WTC11 (cell line): Measurements from ENCODE around the gene MRPL20. TPM values are rescaled to one million over a fixed set of nuclear protein-coding genes. Genes with fewer than 3 reads are reported as not detected.

ENCODE experiments used
- ATAC-seq: fragments of 200-7000 bp; cut with Tn5 transposase; 2 replicates; pipeline ENCODE4 v1.10.0; 2021; ENCODE audit warnings: mild to moderate bottlenecking, moderate library complexity
- CTCF ChIA-PET: fragments of 300-600 bp; sonication (Branson Sonifier 250); formaldehyde crosslinking; loops from one replicate; lab custom pipeline; 2021; ENCODE audit warnings: antibody characterized with exemption; lab: Charles Lee
- POLR2A ChIA-PET: fragments of 350-600 bp; sonication (Branson Sonifier 250); formaldehyde crosslinking; loops from one replicate; lab custom pipeline; 2021; ENCODE audit warnings: antibody characterized with exemption; lab: Charles Lee
- DNase-seq: peaks from one replicate; pipeline ENCODE4 v3.0.0; 2021; ENCODE audit warnings: low spot score
- H3K27ac Mint-ChIP-seq: 2 replicates; pipeline ENCODE4 v1.8.0; 2021; ENCODE audit warnings: mixed read lengths
- H3K27me3 Mint-ChIP-seq: 2 replicates; pipeline ENCODE4 v1.8.0; 2021; ENCODE audit warnings: low read depth, mild to moderate bottlenecking, moderate library complexity, mixed read lengths
- H3K36me3 Mint-ChIP-seq: 2 replicates; pipeline ENCODE4 v1.8.0; 2021; ENCODE audit warnings: mixed read lengths
- H3K4me1 Mint-ChIP-seq: 2 replicates; pipeline ENCODE4 v1.8.0; 2022; ENCODE audit warnings: mixed read lengths
- H3K4me3 Mint-ChIP-seq: 2 replicates; pipeline ENCODE4 v1.8.0; 2021; ENCODE audit warnings: mild to moderate bottlenecking, moderate library complexity, mixed read lengths
- H3K9me3 Mint-ChIP-seq: 2 replicates; pipeline ENCODE4 v1.8.0; 2021; ENCODE audit warnings: mixed read lengths
- AFF4 ChIP-seq: sonication (generic); formaldehyde crosslinking; IDR thresholded peaks from 2 replicates; pipeline ENCODE4 v1.8.1; 2023; ENCODE audit warnings: mild to moderate bottlenecking, missing genetic modification reagents, borderline replicate concordance
- ARID4B ChIP-seq: sonication (generic); formaldehyde crosslinking; IDR thresholded peaks from 2 replicates; pipeline ENCODE4 v1.8.0; 2023; ENCODE audit warnings: missing genetic modification reagents, mild to moderate bottlenecking, borderline replicate concordance
- ATF1 ChIP-seq: sonication (generic); formaldehyde crosslinking; IDR thresholded peaks from 2 replicates; pipeline ENCODE4 v1.8.1; 2023; ENCODE audit warnings: mild to moderate bottlenecking, moderate library complexity, missing genetic modification reagents
- ATF2 ChIP-seq: sonication (generic); formaldehyde crosslinking; IDR thresholded peaks from 2 replicates; pipeline ENCODE4 v1.8.1; 2022; ENCODE audit warnings: low read depth, missing genetic modification reagents, borderline replicate concordance
- E2F4 ChIP-seq: sonication (generic); formaldehyde crosslinking; IDR thresholded peaks from 2 replicates; pipeline ENCODE4 v1.8.1; 2022; ENCODE audit warnings: low read depth, mild to moderate bottlenecking, moderate library complexity, missing genetic modification reagents, borderline replicate concordance
- E2F5 ChIP-seq: sonication (generic); formaldehyde crosslinking; IDR thresholded peaks from 2 replicates; pipeline ENCODE4 v1.8.1; 2022; ENCODE audit warnings: mild to moderate bottlenecking, moderate library complexity, missing genetic modification reagents
- EMX1 ChIP-seq: fragments of 250-450 bp; sonication (Bioruptor Pico); IDR thresholded peaks from 2 replicates; pipeline ENCODE4 v1.8.0; 2021; ENCODE audit warnings: mild to moderate bottlenecking
- FOXK1 ChIP-seq: sonication (generic); formaldehyde crosslinking; IDR thresholded peaks from 2 replicates; pipeline ENCODE4 v1.8.0; 2022; ENCODE audit warnings: mild to moderate bottlenecking, moderate library complexity, missing genetic modification reagents
- FOXP1 ChIP-seq: sonication (generic); formaldehyde crosslinking; IDR thresholded peaks from 2 replicates; pipeline ENCODE4 v1.8.0; 2022; ENCODE audit warnings: missing genetic modification reagents, mild to moderate bottlenecking, moderate library complexity, borderline replicate concordance
- GABPB1 ChIP-seq: sonication (generic); formaldehyde crosslinking; IDR thresholded peaks from 2 replicates; pipeline ENCODE4 v1.8.1; 2023; ENCODE audit warnings: mild to moderate bottlenecking, missing genetic modification reagents
- KAT7 ChIP-seq: sonication (generic); formaldehyde crosslinking; IDR thresholded peaks from 2 replicates; pipeline ENCODE4 v1.8.1; 2023; ENCODE audit warnings: missing genetic modification reagents, mild to moderate bottlenecking, borderline replicate concordance
- MXD4 ChIP-seq: fragments of 250-450 bp; sonication (Bioruptor Pico); IDR thresholded peaks from 2 replicates; pipeline ENCODE4 v1.8.0; 2021; ENCODE audit warnings: mild to moderate bottlenecking, moderate library complexity, borderline replicate concordance
- NFATC4 ChIP-seq: fragments of 250-450 bp; sonication (Bioruptor Pico); IDR thresholded peaks from 2 replicates; pipeline ENCODE4 v1.9.0; 2021; ENCODE audit warnings: mild to moderate bottlenecking
- NFE2L1 ChIP-seq: sonication (generic); formaldehyde crosslinking; IDR thresholded peaks from 2 replicates; pipeline ENCODE4 v1.8.1; 2023; ENCODE audit warnings: missing genetic modification reagents
- NR3C1 ChIP-seq: sonication (generic); formaldehyde crosslinking; conservative IDR thresholded peaks from 2 replicates; pipeline ENCODE4 v1.8.1; 2023; ENCODE audit warnings: low read depth, mild to moderate bottlenecking, missing genetic modification reagents
- PRRX2 ChIP-seq: fragments of 250-450 bp; sonication (Bioruptor Pico); IDR thresholded peaks from 2 replicates; pipeline ENCODE4 v1.8.0; 2021; ENCODE audit warnings: mild to moderate bottlenecking
- RORB ChIP-seq: fragments of 250-450 bp; sonication (Bioruptor Pico); IDR thresholded peaks from 2 replicates; pipeline ENCODE4 v1.9.0; 2021; ENCODE audit warnings: mild to moderate bottlenecking
- SMAD3 ChIP-seq: sonication (generic); formaldehyde crosslinking; IDR thresholded peaks from 2 replicates; pipeline ENCODE4 v1.8.0; 2022; ENCODE audit warnings: missing genetic modification reagents, mild to moderate bottlenecking, borderline replicate concordance
- TCF7 ChIP-seq: sonication (generic); formaldehyde crosslinking; IDR thresholded peaks from 2 replicates; pipeline ENCODE4 v1.8.0; 2022; ENCODE audit warnings: mild to moderate bottlenecking, low read depth, missing genetic modification reagents, moderate library complexity
- TEAD1 ChIP-seq: sonication (generic); formaldehyde crosslinking; IDR thresholded peaks from 2 replicates; pipeline ENCODE4 v1.8.0; 2022; ENCODE audit warnings: mild to moderate bottlenecking, missing genetic modification reagents
- TP53 ChIP-seq: sonication (generic); formaldehyde crosslinking; IDR thresholded peaks from 2 replicates; pipeline ENCODE4 v1.8.1; 2023; ENCODE audit warnings: mild to moderate bottlenecking, missing genetic modification reagents
- ZNF396 ChIP-seq: fragments of 250-450 bp; sonication (Bioruptor Pico); IDR thresholded peaks from 2 replicates; pipeline ENCODE4 v1.8.0; 2021; ENCODE audit warnings: mild to moderate bottlenecking, moderate library complexity, borderline replicate concordance
- ZNF416 ChIP-seq: fragments of 250-450 bp; sonication (Bioruptor Pico); IDR thresholded peaks from 2 replicates; pipeline ENCODE4 v1.9.0; 2021; ENCODE audit warnings: mild to moderate bottlenecking, inconsistent platforms
- total RNA-seq: library from RNA; stranded (reverse); gene quantifications from 3 replicates; pipeline ENCODE4 v1.2.3, GENCODE V29; 2021

The MRPL20 gene
- total RNA-seq, 1 experiment from 2014 or later, result 156 TPM

GRCh38 chr1:1440262-1441001 is 33.3 kb upstream of the MRPL20 start (continued):
- TF ChIP-seq ATF2 (no peak), FOXK1 (no peak), E2F5 (CRISPR knock-in tag) (no peak)

- Mint-ChIP-seq H3K27me3 (peaks cover 6% of the 10 kb centered on the region), H3K36me3 (no peaks in the 10 kb centered on the region), H3K27ac (no peak overlapping the region), H3K4me3 (no peak overlapping the region), H3K9me3 (no peaks in the 10 kb centered on the region), H3K4me1 (peaks cover 10% of the 10 kb centered on the region)
- ChIA-PET POLR2A (no interaction called here), CTCF (interaction anchor here (1.3 kb wide), 1 partner anchor 32 kb away, joined by 6 read pairs; the partner anchor contains the start of gene MRPL20)
- DNase-seq (no peak), ATAC-seq (no peak)
- TF ChIP-seq ATF1 (no peak), TEAD1 (CRISPR knock-in tag) (no peak), E2F4 (CRISPR knock-in tag) (no peak), GABPB1 (CRISPR knock-in tag) (no peak), ARID4B (CRISPR knock-in tag) (no peak), ZNF396 (CRISPR knock-in tag) (no peak), PRRX2 (CRISPR knock-in tag) (no peak), AFF4 (CRISPR knock-in tag) (no peak), FOXP1 (no peak), SMAD3 (CRISPR knock-in tag) (no peak), NFATC4 (CRISPR knock-in tag) (no peak), TCF7 (CRISPR knock-in tag) (no peak), KAT7 (CRISPR knock-in tag) (no peak), TP53 (no peak), MXD4 (no peak), RORB (no peak), EMX1 (CRISPR knock-in tag) (no peak), NR3C1 (CRISPR knock-in tag) (no peak), ZNF416 (no peak), NFE2L1 (CRISPR knock-in tag) (no peak)
These were observed 32.6 kb upstream of the MRPL20 start for GRCh38 chr1:1439546-1440261.
